Measurements from ENCODE around the gene CDCA5.

GRCh38 chr11:65117206-65118096, 33.6 kb upstream of the CDCA5 start, which contains the start of gene ZNHIT2:
- peak; percentile 92 for TF ChIP-seq CTCF (IDR thresholded peaks at IDR 0.05; ENCODE audit: insufficient read depth, low read length, poor library complexity, severe bottlenecking)
- no peak for TF ChIP-seq EZH2phosphoT487 (conservative IDR thresholded peaks at IDR 0.05; ENCODE audit: low read length)

Data from SU-DHL-6 (cell line).